CD8-positive, alpha-beta memory T cell (primary cell): ENCODE results near the gene GTF2E1. TPM values are rescaled to one million over a fixed set of nuclear protein-coding genes. Genes with fewer than 3 reads are reported as not detected.

ENCODE experiments used
- CTCF ChIA-PET: fragments of 350-600 bp; sonication (Branson Sonifier 250); formaldehyde crosslinking; loops from one replicate; lab custom pipeline; 2021; ENCODE audit warnings: antibody characterized with exemption; lab: Charles Lee
- POLR2A ChIA-PET: fragments of 350-600 bp; sonication (Branson Sonifier 250); formaldehyde crosslinking; loops from one replicate; lab custom pipeline; 2021; ENCODE audit warnings: antibody characterized with exemption; lab: Charles Lee
- DNase-seq, 5 donors: peaks; one replicate each; pipeline versions ENCODE4 v3.0.0 to v3.0.0-alpha.2; 2020 to 2022; ENCODE audit warnings: mixed read lengths in 1 of 5
- H3K27ac ChIP-seq: one replicate; pipeline ENCODE4 v1.7.0; 2013; ENCODE audit warnings: low read depth, mild to moderate bottlenecking, low read length, moderate library complexity
- H3K27me3 ChIP-seq: 2 replicates; pipeline ENCODE4 v1.7.0; 2013; ENCODE audit warnings: low read length, mild to moderate bottlenecking; ENCODE audit not compliant: insufficient read depth, poor library complexity, severe bottlenecking
- H3K36me3 ChIP-seq: 2 replicates; pipeline ENCODE4 v1.7.0; 2013; ENCODE audit warnings: mild to moderate bottlenecking, low read length, moderate library complexity; ENCODE audit not compliant: insufficient read depth
- H3K4me1 ChIP-seq: 2 replicates; pipeline ENCODE4 v1.7.0; 2013; ENCODE audit warnings: mild to moderate bottlenecking, low read length, moderate library complexity; ENCODE audit not compliant: insufficient read depth
- H3K4me3 ChIP-seq: 2 replicates; pipeline ENCODE4 v1.7.0; 2013; ENCODE audit warnings: mild to moderate bottlenecking, low read length
- H3K9me3 ChIP-seq: 2 replicates; pipeline ENCODE4 v1.7.0; 2013; ENCODE audit warnings: mild to moderate bottlenecking, low read length
- H3K27ac Mint-ChIP-seq, 8 donors: one replicate each; pipeline ENCODE4 v1.8.0; 2020 to 2021; ENCODE audit warnings: mixed read lengths in 8 of 8, mild to moderate bottlenecking in 6 of 8, inconsistent platforms in 3 of 8, moderate library complexity in 3 of 8
- H3K27me3 Mint-ChIP-seq, 2 donors: one replicate each; pipeline ENCODE4 v1.8.0; 2020 to 2021; ENCODE audit warnings: mixed read lengths in 2 of 2, mild to moderate bottlenecking in 1 of 2, moderate library complexity in 1 of 2
- H3K36me3 Mint-ChIP-seq, 3 donors: one replicate each; pipeline ENCODE4 v1.8.0; 2020 to 2021; ENCODE audit warnings: mixed read lengths in 3 of 3, inconsistent platforms in 1 of 3, mild to moderate bottlenecking in 1 of 3
- H3K4me1 Mint-ChIP-seq, 3 donors: one replicate each; pipeline ENCODE4 v1.8.0; 2020 to 2021; ENCODE audit warnings: mixed read lengths in 3 of 3, inconsistent platforms in 1 of 3, mild to moderate bottlenecking in 1 of 3
- H3K4me3 Mint-ChIP-seq, 7 donors: one replicate each; pipeline ENCODE4 v1.8.0; 2020 to 2021; ENCODE audit warnings: mixed read lengths in 7 of 7, mild to moderate bottlenecking in 6 of 7, moderate library complexity in 4 of 7, inconsistent platforms in 2 of 7
- H3K9me3 Mint-ChIP-seq, 5 donors: one replicate each; pipeline ENCODE4 v1.8.0; 2020 to 2022; ENCODE audit warnings: mixed read lengths in 5 of 5, mild to moderate bottlenecking in 3 of 5, moderate library complexity in 2 of 5, inconsistent platforms in 1 of 5
- polyA plus RNA-seq: library from polyadenylated mRNA; unstranded; fragments of 300-500 nt; fragmentation: Illumina TruSeq; gene quantifications from one replicate; pipeline ENCODE4 v1.2.3, GENCODE V29; 2021
- total RNA-seq, 2 experiments: library from RNA; stranded (reverse); gene quantifications; one replicate each; pipeline ENCODE4 v1.2.3, GENCODE V29; 2021

Gene GTF2E1
- total and polyA plus RNA-seq, 3 experiments from 2014 or later: 14.3 to 27.8 (median 25.9) TPM

- no peak overlapping the region for H3K4me3 Mint-ChIP-seq
- peaks cover 8 to 16% of the 10 kb centered on the region in 2 donors for H3K27me3 Mint-ChIP-seq
- H3K36me3 ChIP-seq: no peaks in the 10 kb centered on the region
- H3K9me3 Mint-ChIP-seq: no peaks in the 10 kb centered on the region
- H3K4me1 Mint-ChIP-seq: no peaks in the 10 kb centered on the region
- no peaks in the 10 kb centered on the region for H3K27me3 ChIP-seq
- CTCF ChIA-PET: no interaction called here
- H3K27ac ChIP-seq: no peak overlapping the region
- H3K36me3 Mint-ChIP-seq: no peaks in the 10 kb centered on the region
- DNase-seq: no peak
- POLR2A ChIA-PET: no interaction called here
- no peak overlapping the region for H3K4me3 ChIP-seq
- no peak overlapping the region for H3K27ac Mint-ChIP-seq
- no peaks in the 10 kb centered on the region for H3K9me3 ChIP-seq
- no peaks in the 10 kb centered on the region for H3K4me1 ChIP-seq
Observed at GRCh38 chr3:120831066-120831465, 88.5 kb downstream of the GTF2E1 start.

Other genes starting within 250 kb of the GTF2E1 start
- gene NDUFB4, start 146.4 kb upstream of the GTF2E1 start, total RNA-seq: 100 to 1,000 TPM; 102 to 103 TPM
- gene NDUFB4, start 146.4 kb upstream of the GTF2E1 start, polyA plus RNA-seq: 263 TPM
- gene HGD, start 60.5 kb upstream of the GTF2E1 start, total RNA-seq: 1 to 10 TPM in 1 of 2 experiments, under 1 TPM in 1; 0.98 to 1.1 TPM
- not detected for gene HGD, start 60.5 kb upstream of the GTF2E1 start, polyA plus RNA-seq
- 10 to 100 TPM; 39.0 to 40.4 TPM for gene RABL3, start 228 bp upstream of the GTF2E1 start, total RNA-seq
- 35.8 TPM for gene RABL3, start 228 bp upstream of the GTF2E1 start, polyA plus RNA-seq
- gene STXBP5L, start 165.5 kb downstream of the GTF2E1 start, total RNA-seq: not detected
- not detected for gene STXBP5L, start 165.5 kb downstream of the GTF2E1 start, polyA plus RNA-seq